WERI-Rb-1 (cell line): ENCODE measurements around the gene PPFIA3.

Source experiments
- DNase-seq: peaks from one replicate; pipeline ENCODE4 v3.0.0-alpha.2; 2020
- H3K27ac ChIP-seq: fragments of 250-450 bp; sonication (Bioruptor Pico); 2 replicates; pipeline ENCODE4 v1.5.1; 2020; ENCODE audit warnings: mild to moderate bottlenecking, moderate library complexity
- H3K27me3 ChIP-seq: fragments of 250-450 bp; sonication (Bioruptor Pico); 2 replicates; pipeline ENCODE4 v1.5.1; 2021; ENCODE audit warnings: mild to moderate bottlenecking, low read depth, moderate library complexity; ENCODE audit not compliant: insufficient read depth, severe bottlenecking
- H3K36me3 ChIP-seq: fragments of 250-450 bp; sonication (Bioruptor Pico); 2 replicates; pipeline ENCODE4 v1.5.1; 2020; ENCODE audit warnings: mild to moderate bottlenecking, moderate library complexity
- H3K4me3 ChIP-seq: 2 replicates; pipeline ENCODE4 v1.5.1; 2011; ENCODE audit warnings: low read depth, mild to moderate bottlenecking, control low read depth, low read length
- H3K9me3 ChIP-seq: fragments of 250-450 bp; sonication (Bioruptor Pico); 2 replicates; pipeline ENCODE4 v1.5.1; 2021; ENCODE audit warnings: mild to moderate bottlenecking, moderate library complexity; ENCODE audit not compliant: severe bottlenecking
- TF ChIP-seq, protein P1 (sequence below): IDR thresholded peaks from 2 replicates; pipeline ENCODE4 v1.5.1; 2011; ENCODE audit warnings: low read depth, mild to moderate bottlenecking, control low read depth, inconsistent platforms, low read length

The PPFIA3 gene

DNA sequence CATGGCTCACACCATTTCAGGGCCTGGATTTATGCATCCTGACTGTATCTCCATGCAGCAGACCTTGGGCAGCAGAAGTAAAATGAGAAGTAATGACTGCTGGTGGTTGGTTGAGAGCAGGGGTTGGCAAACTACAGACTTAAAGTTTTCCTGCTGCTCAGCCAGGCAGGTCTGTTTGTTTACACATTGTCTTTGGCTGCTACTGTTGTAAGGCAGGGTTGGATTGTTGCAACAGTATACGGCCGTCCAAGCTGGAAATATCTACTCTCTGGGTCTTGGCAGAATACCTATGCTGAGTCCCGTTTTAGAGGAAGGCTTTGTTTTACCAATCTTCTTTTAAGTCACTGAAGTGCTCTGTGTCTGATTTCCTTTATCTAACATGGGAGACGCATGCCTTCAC, 20.5 kb upstream of the PPFIA3 start:
- Histone ChIP-seq H3K9me3 (no peaks in the 10 kb centered on the region), H3K4me3 (no peak overlapping the region), H3K36me3 (peaks cover 87% of the 10 kb centered on the region), H3K27ac (no peak overlapping the region), H3K27me3 (no peaks in the 10 kb centered on the region)
- TF ChIP-seq, protein P1, sequence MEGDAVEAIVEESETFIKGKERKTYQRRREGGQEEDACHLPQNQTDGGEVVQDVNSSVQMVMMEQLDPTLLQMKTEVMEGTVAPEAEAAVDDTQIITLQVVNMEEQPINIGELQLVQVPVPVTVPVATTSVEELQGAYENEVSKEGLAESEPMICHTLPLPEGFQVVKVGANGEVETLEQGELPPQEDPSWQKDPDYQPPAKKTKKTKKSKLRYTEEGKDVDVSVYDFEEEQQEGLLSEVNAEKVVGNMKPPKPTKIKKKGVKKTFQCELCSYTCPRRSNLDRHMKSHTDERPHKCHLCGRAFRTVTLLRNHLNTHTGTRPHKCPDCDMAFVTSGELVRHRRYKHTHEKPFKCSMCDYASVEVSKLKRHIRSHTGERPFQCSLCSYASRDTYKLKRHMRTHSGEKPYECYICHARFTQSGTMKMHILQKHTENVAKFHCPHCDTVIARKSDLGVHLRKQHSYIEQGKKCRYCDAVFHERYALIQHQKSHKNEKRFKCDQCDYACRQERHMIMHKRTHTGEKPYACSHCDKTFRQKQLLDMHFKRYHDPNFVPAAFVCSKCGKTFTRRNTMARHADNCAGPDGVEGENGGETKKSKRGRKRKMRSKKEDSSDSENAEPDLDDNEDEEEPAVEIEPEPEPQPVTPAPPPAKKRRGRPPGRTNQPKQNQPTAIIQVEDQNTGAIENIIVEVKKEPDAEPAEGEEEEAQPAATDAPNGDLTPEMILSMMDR = no peak
- no peak for DNase-seq

DNA sequence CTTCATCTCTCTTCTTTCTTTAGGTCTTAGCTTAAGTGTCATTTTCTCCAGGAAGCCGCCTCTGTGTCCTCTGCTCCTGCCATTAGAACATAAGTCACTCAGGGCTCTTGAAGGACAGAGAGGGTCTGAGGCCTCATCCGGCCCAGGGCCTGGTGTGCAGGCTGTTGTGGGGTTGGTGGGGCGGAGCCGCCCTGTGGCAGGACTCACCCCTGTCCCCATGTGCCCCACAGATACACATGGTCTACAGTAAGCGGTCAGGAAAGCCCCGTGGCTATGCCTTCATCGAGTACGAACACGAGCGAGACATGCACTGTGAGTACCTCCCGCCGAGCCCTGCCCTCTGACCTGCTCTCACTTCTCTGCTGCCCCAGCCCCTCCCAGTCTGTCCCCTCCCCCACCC, 18.2 kb upstream of the PPFIA3 start:
- no peak for DNase-seq
- H3K27ac ChIP-seq = no peak overlapping the region
- no peaks in the 10 kb centered on the region for H3K27me3 ChIP-seq
- H3K9me3 ChIP-seq = no peaks in the 10 kb centered on the region
- H3K36me3 ChIP-seq = peaks cover 86% of the 10 kb centered on the region
- TF ChIP-seq, protein P1 = no peak
- H3K4me3 ChIP-seq = no peak overlapping the region

DNA sequence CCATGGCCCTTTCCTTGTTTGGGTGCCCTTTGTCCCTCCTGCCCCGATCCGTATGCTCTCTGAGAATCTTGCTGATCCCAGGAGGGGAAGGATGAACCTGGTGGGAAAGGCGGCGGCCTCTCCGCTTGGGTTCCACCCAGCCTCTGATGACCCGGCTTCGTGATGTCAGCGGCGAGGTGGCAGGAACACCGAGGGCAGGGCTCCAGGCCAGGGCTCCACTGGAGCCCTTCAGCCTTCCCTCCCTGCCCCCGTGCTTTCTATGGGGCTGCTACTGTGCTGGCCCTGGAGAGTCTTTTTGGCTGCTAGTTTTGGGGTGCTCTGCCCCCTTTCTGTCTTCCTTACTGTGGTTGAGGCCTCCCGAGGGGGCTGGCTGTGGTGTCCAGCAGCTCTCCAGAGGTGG, 17.0 kb upstream of the PPFIA3 start:
- H3K4me3 ChIP-seq = no peak overlapping the region
- no peak for DNase-seq
- TF ChIP-seq, protein P1 = no peak
- H3K27ac ChIP-seq = no peak overlapping the region; the same call in 1 of the 2 replicates
- peaks cover 86% of the 10 kb centered on the region for H3K36me3 ChIP-seq
- no peaks in the 10 kb centered on the region for H3K9me3 ChIP-seq
- no peaks in the 10 kb centered on the region for H3K27me3 ChIP-seq

DNA sequence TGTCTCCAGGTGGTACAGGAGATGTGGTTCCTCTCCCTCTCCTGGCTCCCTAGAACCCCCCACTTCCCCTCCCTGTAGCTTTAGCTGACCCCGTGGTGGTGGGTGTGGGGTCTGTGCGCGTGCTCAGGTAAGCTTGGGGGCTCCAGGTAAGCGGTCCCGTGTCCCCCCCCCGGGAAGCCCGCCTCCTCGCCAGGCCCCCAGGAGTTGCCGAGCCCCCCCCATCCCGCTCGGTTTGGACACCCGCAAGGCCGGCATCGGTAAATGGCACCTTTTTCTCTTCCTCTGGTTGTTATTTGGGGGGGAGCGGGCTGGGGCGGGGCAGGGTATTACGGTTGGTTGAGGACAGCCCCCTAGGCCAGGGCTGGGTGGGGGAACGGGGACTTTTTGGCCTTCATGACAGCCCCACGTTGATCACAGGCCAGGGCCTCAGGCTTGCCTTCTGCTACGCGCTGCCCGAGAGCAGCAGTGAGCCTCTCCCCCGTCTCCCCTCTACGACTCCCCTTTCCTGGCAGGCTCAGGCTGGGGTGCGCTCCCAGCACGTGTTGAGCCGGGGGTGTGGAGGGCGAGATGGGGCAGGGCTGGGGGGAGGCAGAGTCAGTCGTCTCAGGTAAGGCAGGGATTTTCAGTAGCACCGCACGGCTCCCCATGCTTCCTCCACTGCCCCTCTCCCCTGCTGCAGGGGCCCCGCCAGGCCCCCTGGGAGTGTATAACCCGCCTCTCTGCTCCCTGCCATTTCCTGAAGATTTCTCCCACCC, 15.8 kb upstream of the PPFIA3 start:
- no peaks in the 10 kb centered on the region for H3K9me3 ChIP-seq
- no peak overlapping the region for H3K4me3 ChIP-seq
- H3K36me3 ChIP-seq = peaks cover 88% of the 10 kb centered on the region
- peak overlapping the region; percentile 58 for H3K27ac ChIP-seq
- no peak for DNase-seq
- TF ChIP-seq, protein P1 = no peak
- no peaks in the 10 kb centered on the region for H3K27me3 ChIP-seq

DNA sequence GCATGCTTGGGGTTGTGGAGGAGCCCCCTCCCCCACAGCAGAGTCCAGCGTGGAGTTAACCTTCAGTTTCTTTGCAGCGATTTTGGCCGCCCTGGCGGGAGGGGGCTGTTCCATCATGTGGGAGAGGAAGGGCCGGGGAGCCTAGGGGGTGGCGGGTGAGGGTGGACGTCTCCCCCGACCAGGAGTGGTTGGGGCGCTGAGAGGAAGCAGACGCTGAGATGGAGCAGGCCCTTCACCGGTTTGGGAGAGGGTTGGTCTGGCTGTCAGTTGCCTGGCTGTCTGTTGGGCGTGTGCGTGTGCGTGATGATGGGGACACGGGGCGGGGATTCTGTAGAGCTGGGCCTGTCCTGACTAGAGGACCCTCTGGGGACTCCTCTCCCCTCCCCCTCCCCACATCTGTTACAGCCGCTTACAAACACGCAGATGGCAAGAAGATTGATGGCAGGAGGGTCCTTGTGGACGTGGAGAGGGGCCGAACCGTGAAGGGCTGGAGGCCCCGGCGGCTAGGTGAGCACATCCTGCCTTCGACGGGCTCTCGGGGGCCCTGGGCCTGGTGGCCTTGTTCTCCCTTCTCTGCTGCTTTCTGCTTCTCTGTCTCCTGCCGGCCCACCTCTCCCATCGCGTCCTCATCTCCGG, 15.0 kb upstream of the PPFIA3 start:
- Histone ChIP-seq H3K4me3 (no peak overlapping the region), H3K36me3 (peaks cover 88% of the 10 kb centered on the region), H3K27me3 (no peaks in the 10 kb centered on the region), H3K9me3 (no peaks in the 10 kb centered on the region), H3K27ac (peak overlapping the region; percentile 58)
- DNase-seq = peak; percentile 76
- TF ChIP-seq, protein P1 = no peak
